K562 (cell line): ENCODE data around the gene STMND1. TPM values are rescaled to one million over a fixed set of nuclear protein-coding genes. Genes with fewer than 3 reads are reported as not detected.

Experiments used
- ATAC-seq: fragments of 200-7000 bp; cut with Tn5 transposase; 3 replicates; pipeline ENCODE4 v1.9.1; 2020; ENCODE audit warnings: moderate library complexity
- BruUV-seq: library from RNA; stranded (reverse); fragments of 400-500 nt; replicated peaks from 2 replicates; lab custom pipeline; 2021; lab: Mats Ljungman, UMichigan
- CTCF ChIA-PET: fragments of 300-600 bp; formaldehyde crosslinking; extraction: SDS; loops from one replicate; lab custom pipeline; 2021; ENCODE audit warnings: low intra/inter-chr PET ratio; lab: Yijun Ruan, JAX
- POLR2A ChIA-PET: fragments of 300-600, 350-650 bp; sonication (Branson Sonifier 250); formaldehyde crosslinking; extraction: SDS; loops from one replicate; lab custom pipeline; 2021; ENCODE audit warnings: antibody characterized with exemption, inconsistent platforms; lab: Yijun Ruan, JAX
- DNase-seq, 4 experiments: peaks; one replicate each; pipeline versions ENCODE4 v3.0.0 to v3.0.0-alpha.2; 2011 to 2018; ENCODE audit warnings: low spot score in 3 of 4, mixed read lengths in 3 of 4; ENCODE audit errors: extremely low read depth in 1 of 4
- FAIRE-seq: peaks from 2 replicates; lab custom pipeline; 2011; peaks lifted over from hg19 to GRCh38; lab: Jason Lieb, UNC
- H2AFZ ChIP-seq: 2 replicates; pipeline ENCODE4 v1.6.0; 2011; ENCODE audit warnings: low read depth, low read length, control low read depth, inconsistent platforms
- H3K27ac ChIP-seq: fragments of 200-600 bp; 3 replicates; pipeline ENCODE4 v1.8.0; 2011; ENCODE audit warnings: low read depth, mild to moderate bottlenecking, control low read depth, inconsistent platforms, low read length, moderate library complexity, mixed read lengths; ENCODE audit errors: extremely low read depth
- H3K27me3 ChIP-seq, 2 experiments: fragments of 300-600 bp in 1 of 2; 2 replicates in 1 of 2; 3 replicates in 1 of 2; pipeline versions ENCODE4 v1.6.0 to v1.8.0; 2011; ENCODE audit warnings: inconsistent platforms in 2 of 2, low read length in 2 of 2, mild to moderate bottlenecking in 1 of 2, mixed read lengths in 1 of 2, moderate library complexity in 1 of 2; ENCODE audit not compliant: control insufficient read depth in 2 of 2, insufficient read depth in 2 of 2
- H3K36me3 ChIP-seq: fragments of 300-600 bp; 3 replicates; pipeline ENCODE4 v1.8.0; 2011; ENCODE audit warnings: mild to moderate bottlenecking, low read length, inconsistent platforms; ENCODE audit not compliant: control insufficient read depth, insufficient read depth
- H3K4me1 ChIP-seq, 2 experiments: fragments of 200-600 bp in 1 of 2; replicated peaks in 1 of 2; 2 replicates in 1 of 2; 3 replicates in 1 of 2; pipeline versions ENCODE4 v1.5.1 to v1.8.0; 2011; ENCODE audit warnings: inconsistent platforms in 2 of 2, low read length in 2 of 2, mild to moderate bottlenecking in 1 of 2, mixed read lengths in 1 of 2, moderate library complexity in 1 of 2; ENCODE audit not compliant: control insufficient read depth in 2 of 2, insufficient read depth in 2 of 2
- H3K4me2 ChIP-seq: 2 replicates; pipeline ENCODE4 v1.6.1; 2011; ENCODE audit warnings: low read length, control low read depth, inconsistent platforms, mixed read lengths; ENCODE audit not compliant: insufficient read depth
- H3K4me3 ChIP-seq: fragments of 200-600 bp; sonication (generic), shearing (Covaris generic); 2 replicates; pipeline ENCODE4 v1.5.1; 2016; ENCODE audit warnings: control low read depth, inconsistent platforms
- H3K79me2 ChIP-seq: fragments of 200-600 bp; 3 replicates; pipeline ENCODE4 v1.8.0; 2011; ENCODE audit warnings: low read length, inconsistent platforms; ENCODE audit not compliant: control insufficient read depth, insufficient read depth
- H3K9ac ChIP-seq, 2 experiments: 2 replicates each; pipeline versions ENCODE4 v1.6.0 to v1.6.1; 2011; ENCODE audit warnings: low read depth in 2 of 2, low read length in 2 of 2, control low read depth in 1 of 2, inconsistent platforms in 1 of 2, mild to moderate bottlenecking in 1 of 2, mixed read lengths in 1 of 2; ENCODE audit not compliant: insufficient read depth in 1 of 2
- H3K9me1 ChIP-seq: one replicate; pipeline ENCODE4 v1.6.0; 2011; ENCODE audit warnings: inconsistent platforms, mild to moderate bottlenecking, low read length, moderate library complexity; ENCODE audit not compliant: control insufficient read depth, insufficient read depth
- H3K9me3 ChIP-seq: replicated peaks from 2 replicates; pipeline ENCODE4 v1.5.1; 2011; ENCODE audit warnings: low read depth, low read length, inconsistent platforms; ENCODE audit not compliant: control insufficient read depth, insufficient read depth
- H4K20me1 ChIP-seq: replicated peaks from 2 replicates; pipeline ENCODE4 v1.6.1; 2011; ENCODE audit warnings: low read length, inconsistent platforms, mixed read lengths; ENCODE audit not compliant: control insufficient read depth, insufficient read depth
- ARID1B ChIP-seq: fragments of 450-650 bp; IDR thresholded peaks from 2 replicates; pipeline ENCODE4 v1.6.1; 2016; ENCODE audit warnings: antibody characterized with exemption, mild to moderate bottlenecking, inconsistent platforms
- SLC30A9 ChIP-seq: fragments of 250-450 bp; sonication (Bioruptor Pico); IDR thresholded peaks from 2 replicates; pipeline ENCODE4 v1.8.0; 2022; ENCODE audit warnings: mild to moderate bottlenecking, moderate library complexity
- TCF7 ChIP-seq: sonication (generic); IDR thresholded peaks from 2 replicates; pipeline ENCODE4 v1.6.1; 2016; ENCODE audit warnings: antibody characterized with exemption, borderline replicate concordance
- YY1 ChIP-seq, 3 experiments: IDR thresholded peaks; 2 replicates each; pipeline ENCODE4 v1.6.1; 2011; ENCODE audit warnings: low read length in 2 of 3, mild to moderate bottlenecking in 2 of 3, moderate library complexity in 2 of 3, borderline replicate concordance in 1 of 3, control low read depth in 1 of 3, low read depth in 1 of 3; ENCODE audit not compliant: insufficient read depth in 3 of 3, insufficient replicate concordance in 2 of 3, control insufficient read depth in 1 of 3, insufficient read length in 1 of 3; ENCODE audit errors: extremely low read depth in 1 of 3
- WGBS: fragments of 100-300 bp; shearing (Covaris generic); methylation state at CpG from one replicate; pipeline ENCODE4 v1.1.6; 2016; ENCODE audit warnings: low coverage, mixed read lengths; ENCODE audit not compliant: insufficient coverage; ENCODE audit errors: missing lambda C conversion rate; 5-methylcytosine and 5-hydroxymethylcytosine counted together
- in situ Hi-C: fragments of 300-500 bp; cut with MboI; formaldehyde crosslinking; loops from 4 replicates; pipeline ENCODE4 v1.15.0; 2018; ENCODE audit warnings: inconsistent platforms, mixed read lengths
- intact Hi-C: fragments of 100-400 bp; cut with micrococcal nuclease; formaldehyde crosslinking; loops from 2 replicates; pipeline ENCODE4 v1.14.2; 2022
- polyA plus RNA-seq, 8 experiments: library from polyadenylated mRNA; depleted of rRNA in 4 of 8; stranded (reverse) in 5 of 8; unstranded in 3 of 8; fragments of >200 nt; fragmentation: Nextera tagmentation in 2 of 8; fragmentation: Illumina TruSeq in 1 of 8; extraction: Ambion mirVana in 2 of 8; extraction: Trizol in 1 of 8; gene quantifications; 2 replicates each; pipeline versions ENCODE4 v1.2.1 to v1.2.3, GENCODE V29; 2011 to 2014; ENCODE audit warnings: inconsistent platforms in 1 of 8, missing spikeins in 1 of 8
- total RNA-seq, 7 experiments: library from RNA; depleted of rRNA in 6 of 7; stranded (reverse); fragments of >200 nt in 6 of 7; fragmentation: Illumina TruSeq in 2 of 7; extraction: Trizol in 2 of 7; gene quantifications; 2 replicates each; pipeline versions ENCODE4 v1.2.1 to v1.2.3, GENCODE V29; 2011 to 2021; ENCODE audit warnings: low replicate concordance in 1 of 7
- TF ChIP-seq, protein P1 (sequence below): sonication (generic); formaldehyde crosslinking; IDR thresholded peaks from 2 replicates; pipeline ENCODE4 v1.8.0; 2022; ENCODE audit warnings: mild to moderate bottlenecking, missing genetic modification reagents

STMND1 gene
- total and polyA plus RNA-seq, 9 of the 15 experiments (the other 6 are each of a cell fraction or from before 2014, with no cell fraction given): not detected

DNA sequence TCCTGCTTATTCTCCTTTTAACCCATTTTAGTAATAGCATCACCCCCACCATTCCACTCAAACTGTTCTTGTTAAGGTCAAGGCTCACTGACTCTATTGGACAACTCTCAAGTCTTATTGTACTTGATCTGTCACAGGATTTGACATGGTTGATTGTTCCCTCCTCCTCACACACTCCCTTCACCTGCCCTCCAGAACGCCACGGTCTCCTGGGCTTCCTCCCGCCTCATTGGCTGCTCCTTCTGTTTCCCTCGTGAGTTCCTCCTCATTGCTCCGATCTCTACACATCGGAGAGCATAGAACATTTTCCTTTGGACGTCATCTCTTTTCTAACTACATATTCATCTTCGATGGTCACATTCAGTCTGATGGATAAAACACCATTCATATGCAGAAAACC lies 55.1 kb downstream of the STMND1 start:
- intact Hi-C loops: loop anchor here (1.0 to 5.0 kb wide), 3 partner anchors 427 to 1345 kb away; no protein-coding TSS in a partner anchor
- H3K27ac ChIP-seq: no peak overlapping the region
- H3K27me3 ChIP-seq: no peaks in the 10 kb centered on the region
- TF ChIP-seq YY1 (IDR thresholded peaks at IDR 0.05; ENCODE audit: borderline replicate concordance in 1 of 3, control insufficient read depth in 1 of 3, extremely low read depth in 1 of 3, insufficient read depth in 3 of 3, insufficient read length in 1 of 3, insufficient replicate concordance in 2 of 3, low read depth in 1 of 3, low read length in 2 of 3) (no peak), SLC30A9 (CRISPR knock-in tag) (no peak), TCF7 (no peak), ARID1B (no peak)
- TF ChIP-seq, protein P1, sequence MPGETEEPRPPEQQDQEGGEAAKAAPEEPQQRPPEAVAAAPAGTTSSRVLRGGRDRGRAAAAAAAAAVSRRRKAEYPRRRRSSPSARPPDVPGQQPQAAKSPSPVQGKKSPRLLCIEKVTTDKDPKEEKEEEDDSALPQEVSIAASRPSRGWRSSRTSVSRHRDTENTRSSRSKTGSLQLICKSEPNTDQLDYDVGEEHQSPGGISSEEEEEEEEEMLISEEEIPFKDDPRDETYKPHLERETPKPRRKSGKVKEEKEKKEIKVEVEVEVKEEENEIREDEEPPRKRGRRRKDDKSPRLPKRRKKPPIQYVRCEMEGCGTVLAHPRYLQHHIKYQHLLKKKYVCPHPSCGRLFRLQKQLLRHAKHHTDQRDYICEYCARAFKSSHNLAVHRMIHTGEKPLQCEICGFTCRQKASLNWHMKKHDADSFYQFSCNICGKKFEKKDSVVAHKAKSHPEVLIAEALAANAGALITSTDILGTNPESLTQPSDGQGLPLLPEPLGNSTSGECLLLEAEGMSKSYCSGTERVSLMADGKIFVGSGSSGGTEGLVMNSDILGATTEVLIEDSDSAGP (CRISPR knock-in tag): no peak
- no peaks in the 10 kb centered on the region for H3K9me3 ChIP-seq
- H3K36me3 ChIP-seq: no peaks in the 10 kb centered on the region
- WGBS: 0% methylated on average over 8 of the region's 8 CpGs
- H4K20me1 ChIP-seq: no peaks in the 10 kb centered on the region
- ChIA-PET POLR2A (no interaction called here), CTCF (interaction anchor here (1.0 to 3.6 kb wide), 2 partner anchors 427 to 658 kb away, joined by 3 to 63 read pairs; no protein-coding TSS in a partner anchor)
- no peak overlapping the region for H3K4me2 ChIP-seq
- H3K79me2 ChIP-seq: no peaks in the 10 kb centered on the region
- in situ Hi-C loops: loop anchor here (5.0 to 25.0 kb wide), 3 partner anchors 435 to 1155 kb away; no protein-coding TSS in a partner anchor
- no TSS peak for BruUV-seq
- no peak for FAIRE-seq
- H3K9ac ChIP-seq: no peak overlapping the region
- no peaks in the 10 kb centered on the region for H3K9me1 ChIP-seq
- no peak for DNase-seq
- H3K4me3 ChIP-seq: no peak overlapping the region
- no peak for ATAC-seq
- H3K4me1 ChIP-seq: no peaks in the 10 kb centered on the region
- no peak overlapping the region for H2AFZ ChIP-seq
